ENCODE measurements around the gene LDLRAD2. TPM values are rescaled to one million over a fixed set of nuclear protein-coding genes. Genes with fewer than 3 reads are reported as not detected.

Gene LDLRAD2
- total RNA-seq, 1 experiment from 2014 or later, result not detected

DNA sequence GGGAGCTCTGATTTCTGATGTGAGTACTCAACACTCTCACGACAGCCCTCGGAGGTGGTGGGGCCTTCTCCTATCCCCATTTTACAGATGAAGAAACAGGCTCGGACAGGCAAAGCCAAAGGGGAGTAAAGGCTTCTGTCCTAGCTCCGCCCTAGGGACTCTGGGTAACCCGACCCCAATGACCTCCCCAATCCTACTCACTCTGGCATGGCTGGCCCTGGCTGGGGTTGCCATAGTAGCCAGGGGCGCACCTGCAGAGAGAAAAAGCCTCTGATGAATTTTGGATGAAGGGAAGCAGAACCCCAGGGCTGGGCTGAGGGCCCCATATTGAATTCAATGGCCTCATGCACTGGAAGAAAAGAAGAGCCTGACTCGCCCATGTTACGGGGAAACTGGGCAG is 61.1 kb downstream of the LDLRAD2 start:
- Histone ChIP-seq H3K36me3 (ENCODE audit: control insufficient read depth in 1 of 2, insufficient read depth in 2 of 2, low read length in 2 of 2) (peaks cover 0 to 2% of the 10 kb centered on the region in 2 experiments; a peak in 1 of 4 replicates), H2AFZ (ENCODE audit: low read depth, low read length, poor library complexity, severe bottlenecking) (no peak overlapping the region), H3K27me3 (ENCODE audit: insufficient read depth, low read length) (no peaks in the 10 kb centered on the region), H4K20me1 (ENCODE audit: insufficient read depth) (no peaks in the 10 kb centered on the region), H3K4me3 (replicated peaks in 1 of 2; ENCODE audit: low read depth in 1 of 2, low read length in 2 of 2) (no peak overlapping the region), H3K4me2 (ENCODE audit: low read length) (no peak overlapping the region), H3K79me2 (ENCODE audit: insufficient read depth, low read length) (no peaks in the 10 kb centered on the region), H3K27ac (ENCODE audit: low read depth, low read length) (no peak overlapping the region), H3K9ac (ENCODE audit: low read length) (no peak overlapping the region), H3K9me2 (ENCODE audit: insufficient read depth) (no peaks in the 10 kb centered on the region), H3K9me3 (ENCODE audit: control insufficient read depth in 1 of 2, insufficient read depth in 1 of 2, low read depth in 1 of 2, low read length in 2 of 2) (no peaks in the 10 kb centered on the region), H3K4me1 (ENCODE audit: control insufficient read depth in 1 of 2, insufficient read depth in 2 of 2, low read length in 2 of 2) (peaks cover 20 to 30% of the 10 kb centered on the region in 2 experiments)
- intact Hi-C loops (cut with micrococcal nuclease), result loop anchor here (5.0 kb wide), 1 partner anchor 89 kb away; no protein-coding TSS in a partner anchor
- CTCF ChIA-PET, result no interaction called here
- POLR2A ChIA-PET, result no interaction called here
- RAD21 ChIA-PET (ENCODE audit: low non-redundant PET in 1 of 2, low total read pairs in 2 of 2, uncharacterized antibody in 2 of 2, unreplicated experiment in 2 of 2), result no interaction called here
- no TSS peak for BruUV-seq (replicated peaks)
- DNase-seq (ENCODE audit: low read depth, low spot score), result no peak
- no peak for ATAC-seq
- TF ChIP-seq JUND (IDR thresholded peaks at IDR 0.05) (no peak), EZH2 (IDR thresholded peaks at IDR 0.05) (no peak), SIN3A (IDR thresholded peaks at IDR 0.05; ENCODE audit: low read depth) (no peak), TCF7L2 (IDR thresholded peaks at IDR 0.05; ENCODE audit: borderline replicate concordance, extremely low read depth, insufficient read depth, insufficient read length) (no peak)
- TF ChIP-seq, protein P1, sequence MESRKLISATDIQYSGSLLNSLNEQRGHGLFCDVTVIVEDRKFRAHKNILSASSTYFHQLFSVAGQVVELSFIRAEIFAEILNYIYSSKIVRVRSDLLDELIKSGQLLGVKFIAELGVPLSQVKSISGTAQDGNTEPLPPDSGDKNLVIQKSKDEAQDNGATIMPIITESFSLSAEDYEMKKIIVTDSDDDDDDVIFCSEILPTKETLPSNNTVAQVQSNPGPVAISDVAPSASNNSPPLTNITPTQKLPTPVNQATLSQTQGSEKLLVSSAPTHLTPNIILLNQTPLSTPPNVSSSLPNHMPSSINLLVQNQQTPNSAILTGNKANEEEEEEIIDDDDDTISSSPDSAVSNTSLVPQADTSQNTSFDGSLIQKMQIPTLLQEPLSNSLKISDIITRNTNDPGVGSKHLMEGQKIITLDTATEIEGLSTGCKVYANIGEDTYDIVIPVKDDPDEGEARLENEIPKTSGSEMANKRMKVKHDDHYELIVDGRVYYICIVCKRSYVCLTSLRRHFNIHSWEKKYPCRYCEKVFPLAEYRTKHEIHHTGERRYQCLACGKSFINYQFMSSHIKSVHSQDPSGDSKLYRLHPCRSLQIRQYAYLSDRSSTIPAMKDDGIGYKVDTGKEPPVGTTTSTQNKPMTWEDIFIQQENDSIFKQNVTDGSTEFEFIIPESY (IDR thresholded peaks at IDR 0.05; ENCODE audit: extremely low read depth, insufficient replicate concordance, low read length), result no peak

DNA sequence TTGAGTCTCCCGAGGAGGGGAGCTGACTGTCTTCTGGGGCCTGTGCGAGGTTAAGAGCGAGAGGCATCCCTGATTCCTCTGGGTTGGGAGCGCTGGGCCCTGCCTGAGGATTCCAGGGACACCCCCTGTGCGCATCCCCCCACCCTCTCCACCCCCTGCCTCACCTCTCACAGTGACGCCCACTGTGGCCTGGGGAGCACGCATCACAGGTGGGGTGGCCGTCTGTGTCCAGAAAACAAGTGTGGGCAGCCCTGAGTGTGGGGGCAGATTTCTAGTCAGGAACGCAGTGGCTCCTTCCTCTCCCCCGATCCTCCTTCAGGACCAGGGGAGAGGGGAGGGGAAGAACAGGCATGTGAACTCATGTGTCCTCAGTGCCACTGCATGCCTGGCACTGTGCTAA is 61.7 kb downstream of the LDLRAD2 start:
- no peaks in the 10 kb centered on the region for H4K20me1 ChIP-seq (ENCODE audit: insufficient read depth)
- H3K36me3 ChIP-seq (ENCODE audit: control insufficient read depth in 1 of 2, insufficient read depth in 2 of 2, low read length in 2 of 2), result peaks cover 0 to 2% of the 10 kb centered on the region in 2 experiments; a peak in 1 of 4 replicates
- POLR2A ChIA-PET, result no interaction called here
- RAD21 ChIA-PET (ENCODE audit: low non-redundant PET in 1 of 2, low total read pairs in 2 of 2, uncharacterized antibody in 2 of 2, unreplicated experiment in 2 of 2), result no interaction called here
- no peak overlapping the region for H2AFZ ChIP-seq (ENCODE audit: low read depth, low read length, poor library complexity, severe bottlenecking)
- no peaks in the 10 kb centered on the region for H3K9me2 ChIP-seq (ENCODE audit: insufficient read depth)
- CTCF ChIA-PET, result no interaction called here
- H3K79me2 ChIP-seq (ENCODE audit: insufficient read depth, low read length), result no peaks in the 10 kb centered on the region
- no peak overlapping the region for H3K4me3 ChIP-seq (replicated peaks in 1 of 2; ENCODE audit: low read depth in 1 of 2, low read length in 2 of 2)
- no peak overlapping the region for H3K27ac ChIP-seq (ENCODE audit: low read depth, low read length)
- no peak overlapping the region for H3K9ac ChIP-seq (ENCODE audit: low read length)
- no peaks in the 10 kb centered on the region for H3K27me3 ChIP-seq (ENCODE audit: insufficient read depth, low read length)
- ATAC-seq, result no peak
- H3K4me1 ChIP-seq (ENCODE audit: control insufficient read depth in 1 of 2, insufficient read depth in 2 of 2, low read length in 2 of 2), result peaks cover 20 to 30% of the 10 kb centered on the region in 2 experiments
- intact Hi-C loops (cut with micrococcal nuclease), result loop anchor here (5.0 kb wide), 1 partner anchor 89 kb away; no protein-coding TSS in a partner anchor
- DNase-seq (ENCODE audit: low read depth, low spot score), result no peak
- H3K4me2 ChIP-seq (ENCODE audit: low read length), result no peak overlapping the region
- H3K9me3 ChIP-seq (ENCODE audit: control insufficient read depth in 1 of 2, insufficient read depth in 1 of 2, low read depth in 1 of 2, low read length in 2 of 2), result no peaks in the 10 kb centered on the region
- BruUV-seq (replicated peaks), result no TSS peak
- TF ChIP-seq EZH2phosphoT487 (IDR thresholded peaks at IDR 0.05; ENCODE audit: borderline replicate concordance) (no peak), EGR1 (IDR thresholded peaks at IDR 0.05; ENCODE audit: low read depth) (no peak), FOSL1 (IDR thresholded peaks at IDR 0.05; ENCODE audit: low read depth) (no peak), POLR2AphosphoS5 (IDR thresholded peaks at IDR 0.05; ENCODE audit: low read depth, low read length) (no peak), ZFX (IDR thresholded peaks at IDR 0.05) (no peak), CBX3 (IDR thresholded peaks at IDR 0.05; ENCODE audit: low read depth) (no peak), ZNF274 (IDR thresholded peaks at IDR 0.05; ENCODE audit: low read depth, low read length) (no peak), EZH2 (IDR thresholded peaks at IDR 0.05) (no peak), RAD21 (IDR thresholded peaks at IDR 0.05; ENCODE audit: low read depth) (no peak), TCF7L2 (IDR thresholded peaks at IDR 0.05; ENCODE audit: borderline replicate concordance, extremely low read depth, insufficient read depth, insufficient read length) (no peak), POLR2A (IDR thresholded peaks at IDR 0.05; ENCODE audit: borderline replicate concordance, extremely low read depth, insufficient read depth, insufficient read length) (no peak), CEBPB (IDR thresholded peaks at IDR 0.05; ENCODE audit: low read depth) (no peak), SIN3A (IDR thresholded peaks at IDR 0.05; ENCODE audit: low read depth) (no peak), SP1 (IDR thresholded peaks at IDR 0.05; ENCODE audit: low read depth) (no peak), JUND (IDR thresholded peaks at IDR 0.05) (no peak)
- TF ChIP-seq, protein P2, sequence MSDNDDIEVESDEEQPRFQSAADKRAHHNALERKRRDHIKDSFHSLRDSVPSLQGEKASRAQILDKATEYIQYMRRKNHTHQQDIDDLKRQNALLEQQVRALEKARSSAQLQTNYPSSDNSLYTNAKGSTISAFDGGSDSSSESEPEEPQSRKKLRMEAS (IDR thresholded peaks at IDR 0.05), result no peak

Measured in HCT116 (cell line).